Prostate gland (tissue), 2 donors: ENCODE results near the gene MYO16. TPM values are rescaled to one million over a fixed set of nuclear protein-coding genes. Genes with fewer than 3 reads are reported as not detected.

Experiments
- DNase-seq: peaks from one replicate; pipeline ENCODE4 v3.0.0-alpha.2; 2019; ENCODE audit warnings: low spot score
- H3K27ac ChIP-seq, 2 donors: fragments of 200-600 bp; sonication (generic); 2 replicates each; pipeline ENCODE4 v1.5.1; 2017 to 2019
- H3K27me3 ChIP-seq: fragments of 200-600 bp; sonication (generic); replicated peaks from 2 replicates; pipeline ENCODE4 v1.5.1; 2019; ENCODE audit not compliant: insufficient read depth
- H3K36me3 ChIP-seq, 2 donors: fragments of 200-600 bp; sonication (generic); 1 replicate in 1 of 2; 2 replicates in 1 of 2; pipeline versions ENCODE4 v1.5.1 to v1.8.1; 2017 to 2019
- H3K4me1 ChIP-seq: fragments of 200-600 bp; sonication (generic); replicated peaks from 2 replicates; pipeline ENCODE4 v1.5.1; 2019
- H3K4me3 ChIP-seq, 2 donors: fragments of 200-600 bp; sonication (generic); 2 replicates each; pipeline ENCODE4 v1.5.1; 2017 to 2019
- H3K9me3 ChIP-seq: fragments of 200-600 bp; sonication (generic); 2 replicates; pipeline ENCODE4 v1.5.1; 2017
- POLR2A ChIP-seq: fragments of 450-650 bp; IDR thresholded peaks from one replicate; pipeline ENCODE4 v1.6.1; 2016; ENCODE audit warnings: antibody characterized with exemption, mild to moderate bottlenecking
- POLR2AphosphoS5 ChIP-seq: sonication (generic); formaldehyde crosslinking; IDR thresholded peaks from one replicate; pipeline ENCODE4 v1.6.1; 2017; ENCODE audit warnings: antibody characterized with exemption
- WGBS: methylation state at CpG from one replicate; pipeline ENCODE4 v1.1.5; 2018; 5-methylcytosine and 5-hydroxymethylcytosine counted together
- intact Hi-C: fragments of 100-400 bp; cut with DNase I; formaldehyde crosslinking; loops from one replicate; pipeline ENCODE4 v1.14.2; 2022
- total RNA-seq, 2 donors: library from RNA; depleted of rRNA; stranded (reverse); fragments of >200 nt; gene quantifications; one replicate each; pipeline ENCODE4 v1.1.0, GENCODE V29; 2016
- TF ChIP-seq, protein P1 (sequence below), 4 experiments: fragments of 200-600 bp in 2 of 4; fragments of 450-650 bp in 2 of 4; sonication (generic) in 2 of 4; IDR thresholded peaks; 1 replicate in 3 of 4; 2 replicates in 1 of 4; pipeline ENCODE4 v1.5.1; 2016 to 2019; ENCODE audit warnings: antibody characterized with exemption in 4 of 4, mild to moderate bottlenecking in 2 of 4, moderate library complexity in 2 of 4

MYO16 gene
- total RNA-seq, 2 donors from 2014 or later, result 0.14 to 0.85 TPM

DNA sequence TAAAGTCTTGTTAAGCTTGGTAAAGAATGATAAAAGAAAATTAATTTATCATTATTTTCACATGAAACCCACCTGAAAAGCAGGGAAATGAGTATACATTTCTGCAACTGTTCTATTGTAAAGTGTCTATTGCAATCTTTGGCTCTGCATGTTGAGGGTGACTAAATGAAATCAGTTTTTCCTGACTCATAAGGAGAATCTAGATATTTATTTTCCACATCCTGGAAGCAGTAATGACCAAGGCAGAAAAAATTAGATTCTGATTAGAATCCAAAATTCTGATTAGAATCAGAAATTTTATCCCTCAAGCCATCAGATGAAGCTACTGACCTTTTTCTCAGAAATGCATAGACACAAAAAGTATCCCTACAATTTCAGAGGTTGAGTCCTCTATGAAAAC lies 178.4 kb downstream of the MYO16 start:
- no peaks in the 10 kb centered on the region for H3K9me3 ChIP-seq
- H3K4me3 ChIP-seq, result no peak overlapping the region
- TF ChIP-seq POLR2AphosphoS5 (no peak), POLR2A (no peak)
- TF ChIP-seq, protein P1, sequence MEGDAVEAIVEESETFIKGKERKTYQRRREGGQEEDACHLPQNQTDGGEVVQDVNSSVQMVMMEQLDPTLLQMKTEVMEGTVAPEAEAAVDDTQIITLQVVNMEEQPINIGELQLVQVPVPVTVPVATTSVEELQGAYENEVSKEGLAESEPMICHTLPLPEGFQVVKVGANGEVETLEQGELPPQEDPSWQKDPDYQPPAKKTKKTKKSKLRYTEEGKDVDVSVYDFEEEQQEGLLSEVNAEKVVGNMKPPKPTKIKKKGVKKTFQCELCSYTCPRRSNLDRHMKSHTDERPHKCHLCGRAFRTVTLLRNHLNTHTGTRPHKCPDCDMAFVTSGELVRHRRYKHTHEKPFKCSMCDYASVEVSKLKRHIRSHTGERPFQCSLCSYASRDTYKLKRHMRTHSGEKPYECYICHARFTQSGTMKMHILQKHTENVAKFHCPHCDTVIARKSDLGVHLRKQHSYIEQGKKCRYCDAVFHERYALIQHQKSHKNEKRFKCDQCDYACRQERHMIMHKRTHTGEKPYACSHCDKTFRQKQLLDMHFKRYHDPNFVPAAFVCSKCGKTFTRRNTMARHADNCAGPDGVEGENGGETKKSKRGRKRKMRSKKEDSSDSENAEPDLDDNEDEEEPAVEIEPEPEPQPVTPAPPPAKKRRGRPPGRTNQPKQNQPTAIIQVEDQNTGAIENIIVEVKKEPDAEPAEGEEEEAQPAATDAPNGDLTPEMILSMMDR (IDR thresholded peaks at IDR 0.05), result no peak
- no peak for DNase-seq
- no peak overlapping the region for H3K27ac ChIP-seq
- H3K36me3 ChIP-seq, result no peaks in the 10 kb centered on the region
- no peaks in the 10 kb centered on the region for H3K27me3 ChIP-seq
- intact Hi-C loops, result no loop called here
- no peaks in the 10 kb centered on the region for H3K4me1 ChIP-seq

DNA sequence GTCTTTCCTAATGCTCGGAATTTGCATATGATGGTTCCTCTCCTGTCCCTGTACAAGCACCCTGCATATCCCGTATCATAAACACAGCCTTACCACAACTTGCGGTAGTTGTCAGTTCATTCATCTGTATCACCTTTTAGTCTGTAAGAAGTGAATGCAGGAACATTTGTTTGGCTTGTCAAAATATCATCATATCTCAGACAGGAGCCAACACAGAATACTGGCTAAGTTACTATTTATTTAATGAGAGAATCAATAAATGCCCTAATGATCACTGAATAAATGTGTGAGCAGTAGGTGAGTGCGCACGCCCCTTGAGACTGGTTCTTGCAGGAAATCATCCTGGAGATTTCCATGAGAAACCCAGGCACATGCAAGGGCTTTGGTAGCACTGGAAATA lies 182.8 kb downstream of the MYO16 start:
- intact Hi-C loops, result no loop called here
- WGBS, result 98% methylated on average over 5 of the region's 5 CpGs
- no peak overlapping the region for H3K27ac ChIP-seq
- no peaks in the 10 kb centered on the region for H3K4me1 ChIP-seq
- H3K36me3 ChIP-seq, result no peaks in the 10 kb centered on the region
- no peak for DNase-seq
- no peaks in the 10 kb centered on the region for H3K27me3 ChIP-seq
- TF ChIP-seq POLR2AphosphoS5 (no peak), POLR2A (no peak)
- TF ChIP-seq, protein P1 (IDR thresholded peaks at IDR 0.05), result no peak
- H3K4me3 ChIP-seq, result no peak overlapping the region
- H3K9me3 ChIP-seq, result no peaks in the 10 kb centered on the region

DNA sequence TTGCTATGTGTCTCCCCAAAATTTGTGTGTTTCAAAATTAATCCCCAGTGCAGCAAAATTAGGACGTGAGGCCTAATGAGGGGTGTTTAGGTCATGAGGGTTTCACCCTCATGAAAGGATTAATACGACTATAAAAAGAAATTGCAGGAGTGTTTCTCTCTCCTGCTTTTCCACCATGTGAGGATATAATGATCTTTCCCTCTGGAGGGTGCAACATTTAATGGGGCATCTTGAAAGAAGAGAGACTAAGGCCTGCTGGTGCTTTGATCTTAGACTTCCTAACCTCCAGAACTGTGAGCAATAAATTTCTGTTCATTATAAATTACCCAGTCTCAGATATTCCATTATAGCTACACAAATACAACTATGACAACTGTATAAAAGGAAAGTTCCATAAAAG lies 183.2 kb downstream of the MYO16 start:
- TF ChIP-seq, protein P1 (IDR thresholded peaks at IDR 0.05), result no peak
- no peaks in the 10 kb centered on the region for H3K36me3 ChIP-seq
- intact Hi-C loops, result no loop called here
- no peaks in the 10 kb centered on the region for H3K27me3 ChIP-seq
- no peaks in the 10 kb centered on the region for H3K9me3 ChIP-seq
- no peak for DNase-seq
- no peak overlapping the region for H3K27ac ChIP-seq
- H3K4me1 ChIP-seq, result no peaks in the 10 kb centered on the region
- no peak overlapping the region for H3K4me3 ChIP-seq
- 62% methylated on average over 2 of the region's 2 CpGs for WGBS

DNA sequence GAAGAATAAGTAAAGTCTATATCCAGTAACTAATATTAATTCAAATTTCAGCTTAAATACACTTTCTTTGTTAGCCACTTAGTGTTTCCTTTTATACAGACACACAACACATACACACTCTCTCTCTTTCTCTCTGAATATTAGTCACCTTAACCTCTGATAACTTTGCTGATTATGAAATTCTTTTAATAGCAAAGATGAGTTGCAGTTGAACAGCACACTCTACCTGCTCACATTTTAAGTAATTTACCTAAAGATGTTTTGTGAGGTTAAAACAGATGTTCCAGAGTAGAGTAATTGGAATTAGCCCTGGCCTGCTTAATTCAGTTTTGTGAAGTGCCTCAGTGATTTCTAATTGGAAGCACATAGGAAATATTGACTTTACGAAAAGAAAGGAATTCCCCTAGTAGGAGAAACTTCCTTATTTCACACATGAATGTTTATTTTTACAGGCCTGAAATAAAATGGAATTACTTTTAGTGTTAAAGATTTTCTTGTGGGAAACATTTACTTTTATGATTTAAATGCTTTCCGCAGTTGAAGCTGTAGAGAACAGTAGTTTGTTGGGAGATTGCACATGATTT lies 184.3 kb downstream of the MYO16 start:
- intact Hi-C loops, result no loop called here
- 73% methylated on average over 2 of the region's 2 CpGs for WGBS

DNA sequence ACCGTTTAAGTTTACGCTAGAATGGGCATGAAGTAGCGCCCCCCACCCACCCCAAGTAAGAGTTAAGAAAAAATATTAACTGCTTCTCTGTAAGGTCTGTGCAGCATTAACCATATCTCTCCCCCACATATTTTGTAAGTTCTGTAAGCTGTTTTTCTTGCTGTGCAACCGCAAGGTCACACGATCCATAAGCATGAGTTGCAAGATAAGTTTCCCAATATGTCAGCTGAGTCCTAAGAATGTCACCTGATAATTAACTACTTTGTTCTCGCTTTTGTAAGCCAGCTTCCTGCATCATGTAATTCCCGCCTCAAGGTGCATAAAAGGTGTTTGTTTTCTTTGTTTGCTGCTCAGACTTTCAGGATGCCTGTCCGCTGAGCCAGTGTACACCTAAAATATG lies 187.0 kb downstream of the MYO16 start:
- Histone ChIP-seq H3K27me3 (no peaks in the 10 kb centered on the region), H3K27ac (no peak overlapping the region), H3K36me3 (no peaks in the 10 kb centered on the region), H3K4me1 (no peaks in the 10 kb centered on the region), H3K4me3 (no peak overlapping the region), H3K9me3 (no peaks in the 10 kb centered on the region)
- intact Hi-C loops, result no loop called here
- 89% methylated on average over 8 of the region's 8 CpGs for WGBS
- TF ChIP-seq POLR2AphosphoS5 (no peak), POLR2A (no peak)
- TF ChIP-seq, protein P1 (IDR thresholded peaks at IDR 0.05), result no peak
- no peak for DNase-seq

More for the DNA sequence above, 184.3 kb downstream of the MYO16 start:
- no peaks in the 10 kb centered on the region for H3K36me3 ChIP-seq
- no peaks in the 10 kb centered on the region for H3K4me1 ChIP-seq
- TF ChIP-seq, protein P1 (IDR thresholded peaks at IDR 0.05), result no peak
- TF ChIP-seq POLR2A (no peak), POLR2AphosphoS5 (no peak)
- no peaks in the 10 kb centered on the region for H3K27me3 ChIP-seq
- DNase-seq, result no peak
- no peaks in the 10 kb centered on the region for H3K9me3 ChIP-seq
- H3K27ac ChIP-seq, result no peak overlapping the region
- H3K4me3 ChIP-seq, result no peak overlapping the region
